ENCODE data around the gene SH2B3. TPM values are rescaled to one million over a fixed set of nuclear protein-coding genes. Genes with fewer than 3 reads are reported as not detected.
A peak's percentile ranks its signal among the peaks of the same experiment; 100 is the strongest.

Gene SH2B3
- total and polyA plus RNA-seq, 2 experiments from 2014 or later = 8.1 to 59.3 TPM

- Mint-ChIP-seq H3K4me1 (peaks cover 28% of the 10 kb centered on the region), H3K4me3 (no peak overlapping the region; the same call in 2 of the 3 replicates), H3K27ac (peak overlapping the region; percentile 90), H3K36me3 (ENCODE audit: low read depth) (peaks cover 59% of the 10 kb centered on the region), H3K9me3 (no peaks in the 10 kb centered on the region; the same call in 2 of the 3 replicates), H3K27me3 (ENCODE audit: insufficient read depth, low read depth, poor library complexity) (peaks cover 29% of the 10 kb centered on the region)
- Histone ChIP-seq H3K27ac (ENCODE audit: low read depth) (0 out of 2 replicates have a peak overlapping the region, but pooled peaks have one; percentile 79), H2AFZ (no peak overlapping the region), H3K79me2 (replicated peaks; ENCODE audit: insufficient read depth) (peaks cover 15% of the 10 kb centered on the region), H4K20me1 (replicated peaks; ENCODE audit: insufficient read depth) (peaks cover 21% of the 10 kb centered on the region), H3K4me1 (ENCODE audit: insufficient read depth) (peaks cover 7% of the 10 kb centered on the region), H3K36me3 (ENCODE audit: insufficient read depth) (peaks cover 23% of the 10 kb centered on the region), H3K4me2 (no peak overlapping the region), H3K27me3 (ENCODE audit: insufficient read depth) (no peaks in the 10 kb centered on the region), H3K4me3 (no peak overlapping the region), H3F3A (replicated peaks; ENCODE audit: low read depth) (peaks cover 41% of the 10 kb centered on the region), H3K9me2 (ENCODE audit: insufficient read depth) (no peaks in the 10 kb centered on the region)
- no peak for DNase-seq (ENCODE audit: low spot score)
- no peak for ATAC-seq
- no peak for TF ChIP-seq ZNF462 (CRISPR knock-in tag; IDR thresholded peaks at IDR 0.05)
- no peak for TF ChIP-seq ETS1 (IDR thresholded peaks at IDR 0.05)
- TF ChIP-seq ZNF114 (CRISPR knock-in tag; IDR thresholded peaks at IDR 0.05) = no peak
- no peak for TF ChIP-seq EZH2 (IDR thresholded peaks at IDR 0.05; ENCODE audit: low read depth, unreplicated experiment)
- no peak for TF ChIP-seq JUNB (IDR thresholded peaks at IDR 0.05; ENCODE audit: unreplicated experiment)
- no peak for TF ChIP-seq CREB1 (CRISPR knock-in tag; IDR thresholded peaks at IDR 0.05; ENCODE audit: low read depth)
- no peak for TF ChIP-seq STAT1 (IDR thresholded peaks at IDR 0.05; ENCODE audit: unreplicated experiment)
- TF ChIP-seq REST (IDR thresholded peaks at IDR 0.05; ENCODE audit: unreplicated experiment) = no peak
Observed at GRCh38 chr12:111446631-111447570, 41.2 kb downstream of the SH2B3 start.

Measured in GM23338 (cell line).